ENCODE measurements around the gene TMEM258. TPM values are rescaled to one million over a fixed set of nuclear protein-coding genes. Genes with fewer than 3 reads are reported as not detected.

TMEM258 gene
- total and polyA plus RNA-seq, 8 donors = 69.8 to 171 (median 94.4) TPM

GRCh38 chr11:61780581-61781162 lies 11.7 kb downstream of the TMEM258 start:
- Histone ChIP-seq H3K9me3 (no peaks in the 10 kb centered on the region), H3K36me3 (peaks cover 0 to 55% (median 0%) of the 10 kb centered on the region in 3 donors), H3K4me3 (no peak overlapping the region), H3K4me1 (peaks cover 5 to 10% (median 7%) of the 10 kb centered on the region in 3 donors), H3K27ac (no peak overlapping the region), H3K27me3 (no peaks in the 10 kb centered on the region)
- DNase-seq = peak in 3 of 6 donors; percentile 30 to 66 (median 55)
- TF ChIP-seq CTCF (IDR thresholded peaks at IDR 0.05) = no peak
- intact Hi-C loops (cut with DNase I) = no loop called here
- no peak for FAIRE-seq
- no peak for ATAC-seq
- 84 to 85% methylated on average over 9 of the region's 9 CpGs for WGBS, 2 donors

GRCh38 chr11:61779666-61780525 lies 12.5 kb downstream of the TMEM258 start:
- 87 to 92% methylated on average over 14 of the region's 14 CpGs for WGBS, 2 donors
- peaks cover 0 to 48% (median 0%) of the 10 kb centered on the region in 3 donors for H3K36me3 ChIP-seq
- no peaks in the 10 kb centered on the region for H3K9me3 ChIP-seq
- no peak for FAIRE-seq
- intact Hi-C loops (cut with DNase I) = no loop called here
- TF ChIP-seq CTCF (IDR thresholded peaks at IDR 0.05) = no peak
- no peaks in the 10 kb centered on the region for H3K27me3 ChIP-seq
- H3K4me1 ChIP-seq = peaks cover 5 to 10% (median 7%) of the 10 kb centered on the region in 3 donors
- no peak overlapping the region for H3K4me3 ChIP-seq
- peak in 3 of 6 donors; percentile 13 to 57 (median 50) for DNase-seq
- ATAC-seq = no peak
- no peak overlapping the region for H3K27ac ChIP-seq

- intact Hi-C loops (cut with DNase I) = no loop called here
- no peak for TF ChIP-seq CTCF (IDR thresholded peaks at IDR 0.05)
- ATAC-seq (no peak), DNase-seq (peak in 2 of 6 donors; percentile 32 to 75), FAIRE-seq (no peak)
- H3K9me3 ChIP-seq = no peaks in the 10 kb centered on the region
- H3K27me3 ChIP-seq = no peaks in the 10 kb centered on the region
- H3K36me3 ChIP-seq = peaks cover 0 to 40% (median 0%) of the 10 kb centered on the region in 3 donors
- peaks cover 5 to 10% (median 7%) of the 10 kb centered on the region in 3 donors for H3K4me1 ChIP-seq
- 90% methylated on average over 23 to 24 of the region's 24 CpGs for WGBS, 2 donors
- H3K27ac ChIP-seq = no peak overlapping the region
- H3K4me3 ChIP-seq = no peak overlapping the region
Measured at GRCh38 chr11:61778920-61779650, 13.3 kb downstream of the TMEM258 start.

- Histone ChIP-seq H3K9me3 (no peaks in the 10 kb centered on the region), H3K4me3 (no peak overlapping the region), H3K4me1 (peaks cover 5 to 10% (median 7%) of the 10 kb centered on the region in 3 donors), H3K36me3 (peaks cover 0 to 34% (median 0%) of the 10 kb centered on the region in 3 donors), H3K27ac (no peak overlapping the region), H3K27me3 (no peaks in the 10 kb centered on the region)
- FAIRE-seq (no peak), ATAC-seq (no peak), DNase-seq (peak in 2 of 6 donors; percentile 18 to 28)
- TF ChIP-seq CTCF (IDR thresholded peaks at IDR 0.05) = no peak
- 90 to 92% methylated on average over 11 of the region's 11 CpGs for WGBS, 2 donors
- intact Hi-C loops (cut with DNase I) = no loop called here
Measured at GRCh38 chr11:61778357-61778886, 14.0 kb downstream of the TMEM258 start.

All from pancreas (tissue), 10 donors.